Transverse colon (tissue), 4 donors: ENCODE results near the gene PLCD1. TPM values are rescaled to one million over a fixed set of nuclear protein-coding genes. Genes with fewer than 3 reads are reported as not detected.

Experiments
- DNase-seq: peaks from one replicate; pipeline ENCODE4 v3.0.0-alpha.2; 2019
- H3K27ac ChIP-seq, 4 donors: fragments of 200-600 bp; sonication (generic); 2 replicates each; pipeline ENCODE4 v1.5.1; 2016 to 2018; ENCODE audit warnings: inconsistent platforms in 4 of 4
- H3K27me3 ChIP-seq: fragments of 200-600 bp; sonication (generic); 2 replicates; pipeline ENCODE4 v1.5.1; 2017; ENCODE audit warnings: inconsistent platforms
- H3K36me3 ChIP-seq, 4 donors: fragments of 200-600 bp; sonication (generic); 2 replicates each; pipeline ENCODE4 v1.5.1; 2017 to 2019; ENCODE audit warnings: inconsistent platforms in 4 of 4
- H3K4me1 ChIP-seq, 4 donors: fragments of 200-600 bp; sonication (generic); 2 replicates each; pipeline ENCODE4 v1.5.1; 2017 to 2020; ENCODE audit warnings: inconsistent platforms in 4 of 4
- H3K4me3 ChIP-seq, 4 donors: fragments of 200-600 bp; sonication (generic); 1 replicate in 1 of 4; 2 replicates in 3 of 4; pipeline versions ENCODE4 v1.5.1 to v1.6.1; 2017 to 2019; ENCODE audit warnings: inconsistent platforms in 4 of 4
- H3K9me3 ChIP-seq, 2 donors: fragments of 200-600 bp; sonication (generic); 2 replicates each; pipeline ENCODE4 v1.5.1; 2017 to 2019; ENCODE audit warnings: inconsistent platforms in 2 of 2
- EP300 ChIP-seq: sonication (generic); formaldehyde crosslinking; IDR thresholded peaks from one replicate; pipeline ENCODE4 v1.6.1; 2017; ENCODE audit warnings: antibody characterized with exemption, low read depth
- POLR2A ChIP-seq: fragments of 450-650 bp; IDR thresholded peaks from one replicate; pipeline ENCODE4 v1.6.1; 2016; ENCODE audit warnings: antibody characterized with exemption, mild to moderate bottlenecking, moderate library complexity
- POLR2AphosphoS5 ChIP-seq, 3 donors: sonication (generic); formaldehyde crosslinking; IDR thresholded peaks; one replicate each; pipeline ENCODE4 v1.6.1; 2016; ENCODE audit warnings: antibody characterized with exemption in 3 of 3
- WGBS, 2 donors: methylation state at CpG; one replicate each; pipeline ENCODE4 v1.1.5; 2018; ENCODE audit warnings: low coverage in 1 of 2; 5-methylcytosine and 5-hydroxymethylcytosine counted together
- in situ Hi-C, 4 donors: fragments of 200-750 bp; cut with MboI; loops; one replicate each; pipeline versions ENCODE4 v1.15.0 to v1.15.1; 2017; ENCODE audit warnings: low sequenced_read_pairs in 3 of 4, low pct_ligation_motif_present in 1 of 4, low pct_unique_long_range_greater_than_20kb in 1 of 4
- intact Hi-C: fragments of 100-400 bp; cut with DNase I; formaldehyde crosslinking; loops from one replicate; pipeline ENCODE4 v1.15.1; 2023; ENCODE audit warnings: low total_unique reads
- total RNA-seq, 4 donors: library from RNA; depleted of rRNA; stranded (reverse); fragments of >200 nt; gene quantifications; one replicate each; pipeline ENCODE4 v1.1.0, GENCODE V29; 2016
- TF ChIP-seq, protein P1 (sequence below), 5 experiments: fragments of 200-600 bp in 3 of 5; fragments of 450-650 bp in 2 of 5; sonication (generic) in 3 of 5; IDR thresholded peaks; 1 replicate in 2 of 5; 2 replicates in 3 of 5; pipeline ENCODE4 v1.5.1; 2016 to 2017; ENCODE audit warnings: antibody characterized with exemption in 5 of 5, inconsistent platforms in 3 of 5, mild to moderate bottlenecking in 2 of 5, moderate library complexity in 1 of 5

Gene PLCD1
- total RNA-seq, 4 donors from 2014 or later: 21.1 to 126 (median 91.4) TPM

- in situ Hi-C loops: no loop called here
- no peak for DNase-seq
These were observed 48.1 kb downstream of the PLCD1 start for GRCh38 chr3:37981348-37981664.

GRCh38 chr3:37980462-37981347 is 48.7 kb downstream of the PLCD1 start:
- Histone ChIP-seq H3K27ac (no peak overlapping the region), H3K9me3 (no peaks in the 10 kb centered on the region), H3K36me3 (peaks cover 0 to 13% (median 3%) of the 10 kb centered on the region in 4 donors), H3K27me3 (no peaks in the 10 kb centered on the region), H3K4me1 (peaks cover 4 to 11% (median 8%) of the 10 kb centered on the region in 4 donors), H3K4me3 (no peak overlapping the region)
- 85 to 92% methylated on average over 4 to 14 of the region's 14 CpGs for WGBS, 2 donors
- no peak for TF ChIP-seq POLR2A
- TF ChIP-seq, protein P1, sequence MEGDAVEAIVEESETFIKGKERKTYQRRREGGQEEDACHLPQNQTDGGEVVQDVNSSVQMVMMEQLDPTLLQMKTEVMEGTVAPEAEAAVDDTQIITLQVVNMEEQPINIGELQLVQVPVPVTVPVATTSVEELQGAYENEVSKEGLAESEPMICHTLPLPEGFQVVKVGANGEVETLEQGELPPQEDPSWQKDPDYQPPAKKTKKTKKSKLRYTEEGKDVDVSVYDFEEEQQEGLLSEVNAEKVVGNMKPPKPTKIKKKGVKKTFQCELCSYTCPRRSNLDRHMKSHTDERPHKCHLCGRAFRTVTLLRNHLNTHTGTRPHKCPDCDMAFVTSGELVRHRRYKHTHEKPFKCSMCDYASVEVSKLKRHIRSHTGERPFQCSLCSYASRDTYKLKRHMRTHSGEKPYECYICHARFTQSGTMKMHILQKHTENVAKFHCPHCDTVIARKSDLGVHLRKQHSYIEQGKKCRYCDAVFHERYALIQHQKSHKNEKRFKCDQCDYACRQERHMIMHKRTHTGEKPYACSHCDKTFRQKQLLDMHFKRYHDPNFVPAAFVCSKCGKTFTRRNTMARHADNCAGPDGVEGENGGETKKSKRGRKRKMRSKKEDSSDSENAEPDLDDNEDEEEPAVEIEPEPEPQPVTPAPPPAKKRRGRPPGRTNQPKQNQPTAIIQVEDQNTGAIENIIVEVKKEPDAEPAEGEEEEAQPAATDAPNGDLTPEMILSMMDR (IDR thresholded peaks at IDR 0.05): no peak
- TF ChIP-seq POLR2AphosphoS5 (IDR thresholded peaks at IDR 0.05): no peak
- in situ Hi-C loops (no loop called here), intact Hi-C loops (no loop called here)
- no peak for DNase-seq

More at GRCh38 chr3:37981348-37981664, 48.1 kb downstream of the PLCD1 start:
- no peak overlapping the region for H3K4me3 ChIP-seq
- H3K27me3 ChIP-seq: no peaks in the 10 kb centered on the region
- H3K36me3 ChIP-seq: peaks cover 0 to 11% (median under 1%) of the 10 kb centered on the region in 4 donors
- no peaks in the 10 kb centered on the region for H3K9me3 ChIP-seq
- 91 to 94% methylated on average over 2 of the region's 2 CpGs for WGBS, 2 donors
- H3K4me1 ChIP-seq: peaks cover 10 to 17% (median 14%) of the 10 kb centered on the region in 4 donors
- no peak overlapping the region for H3K27ac ChIP-seq
- TF ChIP-seq POLR2A (no peak), EP300 (no peak), POLR2AphosphoS5 (IDR thresholded peaks at IDR 0.05) (no peak)
- TF ChIP-seq, protein P1 (IDR thresholded peaks at IDR 0.05): no peak
- intact Hi-C loops: no loop called here

- TF ChIP-seq POLR2A (no peak), EP300 (no peak), POLR2AphosphoS5 (IDR thresholded peaks at IDR 0.05) (no peak)
- TF ChIP-seq, protein P1 (IDR thresholded peaks at IDR 0.05): no peak
- no peaks in the 10 kb centered on the region for H3K9me3 ChIP-seq
- peaks cover 0 to 13% (median 4%) of the 10 kb centered on the region in 4 donors for H3K36me3 ChIP-seq
- no peak for DNase-seq
- intact Hi-C loops (no loop called here), in situ Hi-C loops (no loop called here)
- H3K27me3 ChIP-seq: no peaks in the 10 kb centered on the region
- H3K27ac ChIP-seq: no peak overlapping the region
- no peak overlapping the region for H3K4me3 ChIP-seq
- H3K4me1 ChIP-seq: peaks cover 0 to 2% (median 0%) of the 10 kb centered on the region in 4 donors
- 87 to 88% methylated on average over 7 to 8 of the region's 8 CpGs for WGBS, 2 donors
These were observed 49.6 kb downstream of the PLCD1 start for GRCh38 chr3:37979541-37980461.
